Endothelial cell of umbilical vein (primary cell): Measurements from ENCODE around the gene RAB6B. TPM values are rescaled to one million over a fixed set of nuclear protein-coding genes. Genes with fewer than 3 reads are reported as not detected.

Source experiments
- BruUV-seq: library from RNA; stranded (reverse); fragments of 400-500 nt; replicated peaks from 2 replicates; lab custom pipeline; 2021; lab: Mats Ljungman, UMichigan
- CTCF ChIA-PET: fragments of 300-600, 350-600 bp; sonication (Branson Sonifier 250); formaldehyde crosslinking; loops from one replicate; lab custom pipeline; 2021; ENCODE audit warnings: antibody characterized with exemption, inconsistent platforms; lab: Charles Lee
- POLR2A ChIA-PET: fragments of 300-600, 350-600 bp; sonication (Branson Sonifier 250); formaldehyde crosslinking; loops from one replicate; lab custom pipeline; 2021; ENCODE audit warnings: antibody characterized with exemption, inconsistent platforms; lab: Charles Lee
- DNase-seq: peaks from one replicate; pipeline ENCODE4 v3.0.0-alpha.2; 2011; ENCODE audit warnings: low read depth, low spot score
- FAIRE-seq: peaks from 2 replicates; lab custom pipeline; 2011; peaks lifted over from hg19 to GRCh38; lab: Jason Lieb, UNC
- H2AFZ ChIP-seq: 2 replicates; pipeline ENCODE4 v1.6.0; 2012; ENCODE audit warnings: low read depth, low read length, control low read depth, inconsistent platforms
- H3K27ac ChIP-seq: 2 replicates; pipeline ENCODE4 v1.5.1; 2011; ENCODE audit warnings: low read depth, mild to moderate bottlenecking, control low read depth, low read length, moderate library complexity; ENCODE audit not compliant: insufficient read depth
- H3K27me3 ChIP-seq, 2 experiments: 2 replicates each; pipeline versions ENCODE4 v1.6.0 to v1.6.1; 2011; ENCODE audit warnings: low read length in 2 of 2, mixed read lengths in 1 of 2; ENCODE audit not compliant: control insufficient read depth in 2 of 2, insufficient read depth in 2 of 2
- H3K36me3 ChIP-seq, 2 experiments: 2 replicates in 1 of 2; 3 replicates in 1 of 2; pipeline ENCODE4 v1.5.1; 2011; ENCODE audit warnings: low read length in 2 of 2, mild to moderate bottlenecking in 1 of 2, moderate library complexity in 1 of 2; ENCODE audit not compliant: control insufficient read depth in 2 of 2, insufficient read depth in 2 of 2; ENCODE audit errors: extremely low read depth in 1 of 2
- H3K4me1 ChIP-seq: 3 replicates; pipeline ENCODE4 v1.5.1; 2011; ENCODE audit warnings: mild to moderate bottlenecking, low read length; ENCODE audit not compliant: control insufficient read depth, insufficient read depth; ENCODE audit errors: extremely low read depth
- H3K4me2 ChIP-seq: 2 replicates; pipeline ENCODE4 v1.6.1; 2011; ENCODE audit warnings: low read length, control low read depth, mixed read lengths; ENCODE audit not compliant: insufficient read depth
- H3K4me3 ChIP-seq, 3 experiments: fragments of 200-600 bp in 1 of 3; sonication (generic), shearing (Covaris generic) in 1 of 3; replicated peaks in 1 of 3; 2 replicates each; pipeline ENCODE4 v1.5.1; 2011 to 2016; ENCODE audit warnings: control low read depth in 3 of 3, low read length in 3 of 3, mild to moderate bottlenecking in 2 of 3, inconsistent platforms in 1 of 3, low read depth in 1 of 3, moderate library complexity in 1 of 3; ENCODE audit not compliant: insufficient read depth in 1 of 3
- H3K79me2 ChIP-seq: 2 replicates; pipeline ENCODE4 v1.6.0; 2012; ENCODE audit warnings: low read length, inconsistent platforms; ENCODE audit not compliant: control insufficient read depth, insufficient read depth
- H3K9ac ChIP-seq: replicated peaks from 2 replicates; pipeline ENCODE3; 2011; ENCODE audit warnings: low read length, control low read depth; ENCODE audit not compliant: insufficient read depth; ENCODE audit errors: extremely low read depth
- H3K9me1 ChIP-seq: replicated peaks from 3 replicates; pipeline ENCODE4 v1.6.0; 2011; ENCODE audit warnings: mild to moderate bottlenecking, low read length; ENCODE audit not compliant: control insufficient read depth, insufficient read depth; ENCODE audit errors: extremely low read depth
- H3K9me3 ChIP-seq: replicated peaks from 2 replicates; pipeline ENCODE4 v1.5.1; 2012; ENCODE audit warnings: low read length, inconsistent platforms; ENCODE audit not compliant: control insufficient read depth, insufficient read depth
- H4K20me1 ChIP-seq: replicated peaks from 2 replicates; pipeline ENCODE3; 2011; ENCODE audit warnings: mild to moderate bottlenecking, low read length; ENCODE audit not compliant: control insufficient read depth, insufficient read depth; ENCODE audit errors: extremely low read depth
- EZH2 ChIP-seq: IDR thresholded peaks from 2 replicates; pipeline ENCODE4 v1.6.1; 2012; ENCODE audit warnings: borderline replicate concordance, low read depth, mild to moderate bottlenecking, moderate library complexity, low read length, inconsistent platforms; ENCODE audit not compliant: severe bottlenecking
- FOS ChIP-seq: IDR thresholded peaks from 2 replicates; pipeline ENCODE4 v1.6.1; 2011; ENCODE audit warnings: mild to moderate bottlenecking, low read length, moderate library complexity, borderline replicate concordance; ENCODE audit not compliant: insufficient read depth
- GATA2 ChIP-seq: IDR thresholded peaks from 2 replicates; pipeline ENCODE4 v1.7.0; 2011; ENCODE audit warnings: low read depth, mild to moderate bottlenecking, moderate library complexity, mixed read lengths, low read length; ENCODE audit not compliant: insufficient read length, insufficient read depth
- JUN ChIP-seq: IDR thresholded peaks from 2 replicates; pipeline ENCODE4 v1.6.1; 2011; ENCODE audit warnings: borderline replicate concordance, low read depth; ENCODE audit not compliant: insufficient read length, insufficient read depth
- MYC ChIP-seq: IDR thresholded peaks from one replicate; pipeline ENCODE4 v1.6.1; 2011; ENCODE audit warnings: mild to moderate bottlenecking, low read depth, low read length
- POLR2A ChIP-seq: IDR thresholded peaks from 2 replicates; pipeline ENCODE4 v1.6.1; 2012; ENCODE audit warnings: low read depth, mild to moderate bottlenecking, control low read depth, low read length
- POLR2AphosphoS5 ChIP-seq: IDR thresholded peaks from 2 replicates; pipeline ENCODE4 v1.6.1; 2012; ENCODE audit warnings: low read depth, mild to moderate bottlenecking, control low read depth, low read length, moderate library complexity; ENCODE audit not compliant: insufficient read depth
- dilution Hi-C: fragments of 300-500 bp; cut with MboI; formaldehyde crosslinking; loops from one replicate; pipeline ENCODE4 v1.15.0; 2019; ENCODE audit warnings: low sequenced_read_pairs; ENCODE audit not compliant: extremely low pct_ligation_motif_present
- intact Hi-C: fragments of 100-400 bp; cut with micrococcal nuclease; formaldehyde crosslinking; loops from one replicate; pipeline ENCODE4 v1.10.0; 2022
- polyA plus RNA-seq, 4 experiments: library from polyadenylated mRNA; depleted of rRNA in 3 of 4; stranded (reverse) in 3 of 4; unstranded in 1 of 4; fragments of >200 nt; gene quantifications; 2 replicates each; pipeline versions ENCODE4 v1.2.1 to v1.2.3, GENCODE V29; 2011 to 2012; ENCODE audit warnings: missing spikeins in 1 of 4
- total RNA-seq: library from RNA; stranded (reverse); gene quantifications from 2 replicates; pipeline ENCODE4 v1.2.3, GENCODE V29; 2021
- TF ChIP-seq, protein P1 (sequence below): IDR thresholded peaks from 2 replicates; pipeline ENCODE4 v1.6.1; 2011; ENCODE audit not compliant: insufficient read depth, insufficient read length
- TF ChIP-seq, protein P2 (sequence below), 2 donors: IDR thresholded peaks; 1 replicate in 1 of 2; 2 replicates in 1 of 2; pipeline ENCODE4 v1.5.1; 2011; ENCODE audit warnings: low read length in 2 of 2, mild to moderate bottlenecking in 2 of 2, moderate library complexity in 2 of 2, control low read depth in 1 of 2, inconsistent platforms in 1 of 2, low read depth in 1 of 2; ENCODE audit not compliant: insufficient read depth in 1 of 2; ENCODE audit errors: extremely low read depth in 1 of 2

The RAB6B gene
- total and polyA plus RNA-seq, 2 donors (not counting 3 experiments of a cell fraction or from before 2014, with no cell fraction given): 1.7 to 6.7 TPM

DNA sequence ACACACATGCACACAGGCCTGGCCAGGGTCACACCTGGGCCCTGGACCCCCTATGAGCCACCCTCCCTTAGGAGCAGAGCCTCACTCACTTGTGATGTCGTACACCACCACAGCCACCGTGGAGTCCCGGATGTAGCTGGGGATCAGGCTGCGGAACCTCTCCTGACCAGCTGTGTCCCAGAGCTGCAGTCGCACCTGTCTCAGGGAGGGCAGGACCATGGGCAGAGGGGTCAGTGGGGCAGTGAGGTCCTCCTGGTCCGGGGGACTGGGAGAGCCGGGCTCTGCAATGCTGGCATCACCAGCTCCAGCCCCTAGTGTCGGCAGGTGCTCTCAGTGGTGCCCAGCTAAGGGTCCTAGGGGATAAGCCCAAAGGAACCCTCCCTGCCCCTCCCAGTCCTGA lies 54.5 kb downstream of the RAB6B start:
- no peaks in the 10 kb centered on the region for H3K4me1 ChIP-seq
- FAIRE-seq (no peak), DNase-seq (no peak)
- no peak overlapping the region for H3K27ac ChIP-seq
- H3K36me3 ChIP-seq: no peaks in the 10 kb centered on the region
- H3K9me3 ChIP-seq: no peaks in the 10 kb centered on the region
- no peak for TF ChIP-seq POLR2AphosphoS5
- TF ChIP-seq, protein P1, sequence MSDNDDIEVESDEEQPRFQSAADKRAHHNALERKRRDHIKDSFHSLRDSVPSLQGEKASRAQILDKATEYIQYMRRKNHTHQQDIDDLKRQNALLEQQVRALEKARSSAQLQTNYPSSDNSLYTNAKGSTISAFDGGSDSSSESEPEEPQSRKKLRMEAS: no peak
- no peak for TF ChIP-seq GATA2
- no peak for TF ChIP-seq EZH2
- no peak for TF ChIP-seq MYC
- no peak for TF ChIP-seq FOS
- H3K79me2 ChIP-seq: no peaks in the 10 kb centered on the region
- no peaks in the 10 kb centered on the region for H3K9me1 ChIP-seq
- peaks cover 0 to 2% of the 10 kb centered on the region in 2 experiments for H3K27me3 ChIP-seq
- H3K9ac ChIP-seq: no peak overlapping the region
- no peak overlapping the region for H2AFZ ChIP-seq
- H4K20me1 ChIP-seq: no peaks in the 10 kb centered on the region
- dilution Hi-C loops: no loop called here
- POLR2A ChIA-PET: no interaction called here
- BruUV-seq: no TSS peak
- intact Hi-C loops: no loop called here
- CTCF ChIA-PET: interaction anchor here (1.0 to 1.3 kb wide), 2 partner anchors 18 to 78 kb away, joined by 3 to 5 read pairs; no protein-coding TSS in a partner anchor
- no peak overlapping the region for H3K4me2 ChIP-seq
- H3K4me3 ChIP-seq: no peak overlapping the region

DNA sequence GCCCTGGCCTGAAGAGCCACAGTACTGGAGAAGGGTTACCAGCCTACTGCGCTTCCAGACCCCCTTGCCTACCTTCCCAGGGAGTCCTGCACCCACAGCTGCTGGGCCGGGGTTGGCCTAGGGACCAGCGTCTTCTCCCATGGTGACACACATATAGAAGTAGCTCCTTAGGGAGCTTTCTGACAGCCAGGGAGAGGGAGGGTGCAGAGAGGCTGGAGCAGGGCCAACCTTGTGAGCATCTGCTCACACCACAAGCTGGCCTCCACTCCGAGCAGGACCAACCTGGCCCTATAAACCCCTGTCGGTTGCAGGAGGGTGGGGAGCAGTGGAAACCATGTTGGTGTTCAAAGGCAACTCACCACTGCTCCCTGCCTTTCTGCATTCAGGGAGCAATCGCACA lies 54.9 kb downstream of the RAB6B start:
- FAIRE-seq (no peak), DNase-seq (no peak)
- TF ChIP-seq POLR2A (no peak), EZH2 (no peak), GATA2 (no peak), MYC (no peak), POLR2AphosphoS5 (no peak), JUN (no peak), FOS (no peak)
- TF ChIP-seq, protein P2, sequence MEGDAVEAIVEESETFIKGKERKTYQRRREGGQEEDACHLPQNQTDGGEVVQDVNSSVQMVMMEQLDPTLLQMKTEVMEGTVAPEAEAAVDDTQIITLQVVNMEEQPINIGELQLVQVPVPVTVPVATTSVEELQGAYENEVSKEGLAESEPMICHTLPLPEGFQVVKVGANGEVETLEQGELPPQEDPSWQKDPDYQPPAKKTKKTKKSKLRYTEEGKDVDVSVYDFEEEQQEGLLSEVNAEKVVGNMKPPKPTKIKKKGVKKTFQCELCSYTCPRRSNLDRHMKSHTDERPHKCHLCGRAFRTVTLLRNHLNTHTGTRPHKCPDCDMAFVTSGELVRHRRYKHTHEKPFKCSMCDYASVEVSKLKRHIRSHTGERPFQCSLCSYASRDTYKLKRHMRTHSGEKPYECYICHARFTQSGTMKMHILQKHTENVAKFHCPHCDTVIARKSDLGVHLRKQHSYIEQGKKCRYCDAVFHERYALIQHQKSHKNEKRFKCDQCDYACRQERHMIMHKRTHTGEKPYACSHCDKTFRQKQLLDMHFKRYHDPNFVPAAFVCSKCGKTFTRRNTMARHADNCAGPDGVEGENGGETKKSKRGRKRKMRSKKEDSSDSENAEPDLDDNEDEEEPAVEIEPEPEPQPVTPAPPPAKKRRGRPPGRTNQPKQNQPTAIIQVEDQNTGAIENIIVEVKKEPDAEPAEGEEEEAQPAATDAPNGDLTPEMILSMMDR (IDR thresholded peaks at IDR 0.05; ENCODE audit: extremely low read depth in 1 of 2, insufficient read depth in 1 of 2, low read depth in 1 of 2, low read length in 2 of 2): no peak
- TF ChIP-seq, protein P1: no peak
- BruUV-seq: no TSS peak
- no peak overlapping the region for H3K9ac ChIP-seq
- H3K4me2 ChIP-seq: no peak overlapping the region
- no peak overlapping the region for H2AFZ ChIP-seq
- no peaks in the 10 kb centered on the region for H3K79me2 ChIP-seq
- no peaks in the 10 kb centered on the region for H4K20me1 ChIP-seq
- H3K27me3 ChIP-seq: peaks cover 0 to 2% of the 10 kb centered on the region in 2 experiments
- H3K9me3 ChIP-seq: no peaks in the 10 kb centered on the region
- no peak overlapping the region for H3K27ac ChIP-seq
- ChIA-PET CTCF (interaction anchor here (1.0 to 1.3 kb wide), 2 partner anchors 18 to 78 kb away, joined by 3 to 5 read pairs; no protein-coding TSS in a partner anchor), POLR2A (no interaction called here)
- H3K36me3 ChIP-seq: no peaks in the 10 kb centered on the region
- no peaks in the 10 kb centered on the region for H3K9me1 ChIP-seq
- no peak overlapping the region for H3K4me3 ChIP-seq
- dilution Hi-C loops: no loop called here
- intact Hi-C loops: no loop called here
- no peaks in the 10 kb centered on the region for H3K4me1 ChIP-seq
